Fibroblast of skin of back (primary cell): ENCODE results near the gene MFAP2. TPM values are rescaled to one million over a fixed set of nuclear protein-coding genes. Genes with fewer than 3 reads are reported as not detected.
A peak's percentile ranks its signal among the peaks of the same experiment; 100 is the strongest.

Experiments used
- DNase-seq: peaks from one replicate; pipeline ENCODE4 v3.0.0-alpha.2; 2013
- polyA plus RNA-seq, 2 experiments: library from polyadenylated mRNA; unstranded; fragments of 120-200 nt; gene quantifications; one replicate each; pipeline ENCODE4 v1.2.1, GENCODE V29; 2013; ENCODE audit not compliant: insufficient read length in 2 of 2

Gene MFAP2, protein sequence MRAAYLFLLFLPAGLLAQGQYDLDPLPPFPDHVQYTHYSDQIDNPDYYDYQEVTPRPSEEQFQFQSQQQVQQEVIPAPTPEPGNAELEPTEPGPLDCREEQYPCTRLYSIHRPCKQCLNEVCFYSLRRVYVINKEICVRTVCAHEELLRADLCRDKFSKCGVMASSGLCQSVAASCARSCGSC
- 421 TPM for polyA plus RNA-seq (2013, experiment 1 of 2; ENCODE audit: insufficient read length)
- 459 TPM for polyA plus RNA-seq (2013, experiment 2 of 2; ENCODE audit: insufficient read length)

- peak; percentile 70 for DNase-seq
Measured at GRCh38 chr1:16980473-16981268, at the start of gene MFAP2. Gene MFAP2 (minus strand): TSS chr1:16980620. CDS start chr1:16978273, 2,347 bp downstream.

- no peak for DNase-seq
Measured at GRCh38 chr1:17030206-17030605, 49.8 kb upstream of the MFAP2 start.

DNA sequence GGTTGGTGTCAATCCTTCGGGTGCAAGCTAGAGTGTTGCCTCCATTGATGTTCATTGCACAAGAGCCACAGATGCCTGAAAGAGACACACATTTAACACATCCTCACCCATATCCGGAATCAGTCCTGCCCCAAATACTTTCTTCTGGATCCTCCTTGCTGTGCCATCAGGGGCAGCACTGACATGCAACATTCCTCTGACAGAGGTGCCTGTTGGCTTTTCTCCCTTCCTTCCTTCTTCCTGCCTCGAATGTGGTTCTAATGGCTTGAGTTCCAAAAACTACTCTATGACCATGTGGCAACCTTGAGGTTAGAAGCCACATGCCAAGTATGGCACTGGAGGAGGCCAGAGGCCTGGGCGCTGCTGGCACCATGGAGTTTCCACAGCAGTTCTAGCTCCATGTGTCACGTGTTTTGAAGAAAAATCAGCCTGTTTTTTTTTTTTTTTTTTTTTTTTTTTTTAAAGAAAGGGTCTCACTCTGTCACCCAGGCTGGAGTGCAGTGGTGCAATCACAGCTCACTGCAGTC is 48.3 kb upstream of the MFAP2 start:
- DNase-seq: no peak

- DNase-seq: no peak
Measured at GRCh38 chr1:17027900-17028299, 47.5 kb upstream of the MFAP2 start.

- no peak for DNase-seq
Measured at GRCh38 chr1:17027403-17027802, 47.0 kb upstream of the MFAP2 start.

GRCh38 chr1:17024721-17025120 is 44.3 kb upstream of the MFAP2 start:
- DNase-seq: no peak

- DNase-seq: no peak
Measured at GRCh38 chr1:17023573-17023972, 43.2 kb upstream of the MFAP2 start.

DNA sequence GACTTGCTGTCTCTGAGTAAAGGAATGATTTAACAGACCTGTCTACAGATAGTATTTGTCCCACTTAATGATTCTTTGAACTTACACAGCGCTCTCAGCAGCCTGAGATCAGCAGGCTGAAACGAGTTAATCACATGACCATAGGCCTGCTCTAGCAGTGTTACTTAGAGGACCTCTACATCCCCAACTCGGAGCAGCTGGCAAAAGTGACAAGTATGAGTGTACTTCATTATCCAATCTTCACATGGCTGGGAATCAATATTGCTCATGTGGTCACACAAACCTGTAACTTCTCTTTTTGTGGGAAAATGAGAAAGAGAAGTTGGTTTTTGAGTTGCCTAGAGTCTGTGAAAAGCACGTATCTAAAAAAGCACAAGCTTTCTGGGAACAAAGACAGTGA is 42.7 kb upstream of the MFAP2 start:
- no peak for DNase-seq

- DNase-seq: no peak
Measured at GRCh38 chr1:17021896-17022295, 41.5 kb upstream of the MFAP2 start.

DNA sequence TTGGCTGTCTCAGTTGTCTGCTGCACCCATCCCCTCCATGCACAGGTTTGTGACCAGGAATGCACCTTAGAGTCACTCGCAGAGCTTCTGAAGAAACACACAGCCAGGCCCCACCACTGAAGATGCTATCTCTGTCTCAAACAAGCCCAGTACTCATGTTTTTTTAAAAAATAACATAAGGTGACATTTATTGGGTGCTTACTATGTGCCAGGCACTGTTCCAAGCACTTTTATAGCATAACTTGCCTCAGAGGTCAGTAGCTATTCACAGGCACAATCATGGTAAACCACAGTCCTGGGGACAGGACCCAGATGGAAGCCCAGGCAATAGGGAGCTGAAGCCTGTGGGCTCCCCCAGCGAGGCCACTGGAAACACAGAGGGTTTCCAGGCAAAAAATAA is 40.1 kb upstream of the MFAP2 start:
- no peak for DNase-seq

- no peak for DNase-seq
Measured at GRCh38 chr1:17018849-17019248, 38.4 kb upstream of the MFAP2 start.

GRCh38 chr1:17017435-17017834 is 37.0 kb upstream of the MFAP2 start:
- DNase-seq: no peak

GRCh38 chr1:17016317-17016661 is 35.9 kb upstream of the MFAP2 start:
- DNase-seq: peak; percentile 59

DNA sequence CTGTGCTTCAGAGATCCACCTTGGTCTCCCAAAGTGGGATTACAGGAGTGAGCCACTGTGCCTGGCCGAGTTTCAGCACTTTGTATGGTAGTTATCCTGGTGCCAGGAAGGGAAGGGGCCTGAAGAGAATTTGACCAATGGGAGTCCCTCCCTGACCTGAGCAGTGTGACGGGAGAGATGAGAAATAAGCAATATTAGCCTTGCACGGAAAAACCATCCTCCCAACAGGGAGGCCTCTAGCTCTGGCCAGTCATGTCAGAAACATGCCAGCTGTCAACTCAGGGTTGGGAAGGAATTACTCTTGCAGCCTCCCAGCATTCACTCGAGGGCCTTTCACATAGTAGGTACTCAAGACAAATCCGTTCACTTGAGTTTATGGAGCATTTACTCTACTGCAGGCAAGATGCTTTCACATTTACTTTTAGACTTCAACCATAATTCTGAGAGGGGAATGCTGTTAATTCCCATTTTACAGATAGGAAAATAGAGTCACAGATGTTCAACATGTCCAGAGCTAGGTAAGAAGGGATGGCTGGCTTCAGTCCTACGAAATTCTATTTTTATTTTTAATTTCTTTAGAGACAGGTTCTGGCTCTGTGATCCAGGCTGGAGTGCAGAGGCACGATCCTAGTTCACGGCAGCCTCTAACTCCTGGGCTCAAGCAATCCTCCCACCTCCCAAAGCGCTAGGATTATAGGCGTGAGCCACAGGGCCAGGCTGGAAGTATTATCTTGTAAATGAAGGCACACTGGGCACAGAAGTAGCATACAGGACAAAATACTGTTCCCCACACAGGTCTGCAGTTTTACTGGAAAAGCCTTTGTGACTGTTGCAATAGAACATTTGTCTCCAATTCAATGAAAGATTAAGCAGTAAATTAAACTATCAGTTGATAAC is 34.5 kb upstream of the MFAP2 start:
- DNase-seq: no peak

DNA sequence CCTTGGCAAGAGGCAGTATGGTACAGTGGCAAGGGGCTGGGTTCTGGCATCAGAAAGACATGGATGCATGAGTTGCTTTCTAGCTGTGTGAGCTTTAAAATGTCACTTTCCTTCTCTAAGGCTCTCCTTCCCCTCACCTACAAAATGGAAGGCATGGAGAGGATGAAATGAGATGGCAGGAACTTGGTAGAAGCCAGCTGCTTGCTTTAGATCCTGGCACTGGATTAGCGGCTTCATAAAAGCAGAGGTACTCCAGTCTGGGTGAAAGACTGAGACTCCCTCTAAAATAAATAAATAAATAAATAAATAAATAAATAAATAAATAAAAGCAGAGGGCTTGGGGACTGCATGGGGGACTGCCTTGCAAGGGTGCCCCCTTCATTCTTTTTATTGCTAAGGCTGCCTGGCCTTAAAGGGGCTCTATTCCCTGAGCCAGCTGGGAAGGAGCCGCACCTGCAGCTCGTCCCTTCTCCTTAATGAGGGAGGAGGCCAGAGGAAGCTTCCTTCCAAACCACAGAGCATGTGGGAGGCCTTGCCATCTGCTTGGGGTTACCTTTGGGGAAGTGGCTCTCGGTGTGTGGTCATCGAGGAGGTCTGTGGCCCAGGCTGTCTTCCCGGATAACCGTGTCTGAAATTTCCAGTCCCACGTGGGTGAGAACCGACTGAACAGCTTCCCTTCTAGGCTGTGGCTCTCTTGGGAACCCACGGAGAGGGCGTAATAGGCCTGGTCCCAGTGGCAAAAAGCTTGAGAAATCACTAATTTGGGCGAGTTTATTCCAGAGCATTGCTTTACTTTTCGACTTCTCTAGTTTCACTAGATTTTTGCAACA is 33.3 kb upstream of the MFAP2 start:
- DNase-seq: no peak

DNA sequence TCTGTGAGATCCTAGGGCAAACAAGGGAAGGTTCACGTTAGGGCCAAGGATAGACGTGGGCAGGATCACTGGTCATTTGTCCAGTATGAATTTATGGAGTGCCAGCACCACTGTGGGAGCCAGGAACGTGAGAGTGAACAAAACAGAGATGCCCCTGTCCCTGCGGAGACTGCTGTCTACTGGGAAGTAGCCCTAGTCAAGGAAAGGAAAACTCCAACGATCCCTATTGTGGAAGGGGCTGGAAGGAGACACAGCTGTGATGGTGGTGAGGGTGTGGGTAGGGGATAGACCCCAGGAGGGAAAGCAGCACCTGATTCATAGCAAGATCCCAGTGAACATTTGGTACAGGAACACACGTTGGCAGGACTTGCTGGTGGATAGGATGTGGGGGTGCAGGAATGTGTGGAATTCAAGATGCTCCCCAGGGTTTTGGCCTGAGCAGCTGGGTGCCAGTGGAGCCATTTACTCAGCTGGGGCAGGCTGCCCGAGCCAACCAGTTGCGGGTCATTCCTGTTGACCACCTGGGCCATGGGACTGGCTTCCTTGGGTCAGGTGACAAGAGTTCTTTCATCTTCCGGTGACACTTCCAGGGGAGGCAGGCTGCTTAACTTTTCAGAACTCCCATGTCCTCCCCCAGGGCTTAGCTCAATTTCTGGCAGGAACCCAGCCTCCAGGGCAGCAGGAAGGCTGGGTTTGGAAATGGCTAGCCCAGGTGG is 32.5 kb upstream of the MFAP2 start:
- peak; percentile 52 for DNase-seq

DNA sequence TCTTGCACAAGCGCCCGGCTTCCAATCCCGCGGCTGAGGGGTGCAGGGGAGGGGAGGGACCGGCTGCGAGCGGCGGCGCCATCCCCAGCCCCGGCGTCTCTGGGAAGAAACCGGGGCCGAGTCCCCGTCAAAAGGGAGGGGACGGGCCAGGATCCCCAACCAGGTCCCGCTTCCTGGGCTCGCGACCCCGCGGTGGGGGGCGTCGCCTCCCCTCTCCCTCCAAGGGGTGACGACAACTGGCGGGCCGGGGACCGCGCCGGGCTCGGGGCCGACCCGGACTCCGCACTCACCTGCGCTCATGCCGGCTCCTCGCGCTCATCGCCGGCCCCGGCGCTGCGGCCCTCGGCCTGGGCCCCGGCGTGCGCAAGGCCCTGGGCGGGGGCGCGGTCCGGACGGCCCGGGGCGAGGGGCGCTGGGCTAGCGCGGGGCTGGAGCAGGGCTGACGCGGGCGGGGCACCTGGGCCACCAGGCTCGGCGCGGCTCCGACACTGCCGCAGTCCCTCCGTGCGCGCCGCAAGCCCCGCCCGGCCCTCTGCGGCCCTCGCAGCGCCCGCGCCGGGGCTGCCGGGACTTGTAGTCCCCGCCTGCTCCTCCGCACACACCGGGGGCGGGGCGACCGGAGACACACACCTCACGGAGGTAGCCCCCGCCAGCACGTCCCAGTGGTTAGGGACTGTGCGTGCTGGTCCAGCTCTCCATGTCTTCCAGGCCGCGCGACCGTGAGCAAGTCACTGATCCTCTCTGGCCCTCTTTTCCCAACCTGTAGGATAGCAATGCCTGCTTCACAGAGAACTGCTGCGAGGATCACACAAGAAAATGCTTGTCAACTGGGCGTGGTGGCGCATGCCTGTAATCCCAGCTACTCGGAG is 31.3 kb upstream of the MFAP2 start, which contains the start of gene ATP13A2:
ATP13A2 (minus strand) TSS at position 490 of the 869 bp plus-strand sequence; CDS start at position 300, 190 bp downstream.
- DNase-seq: peak; percentile 74

DNA sequence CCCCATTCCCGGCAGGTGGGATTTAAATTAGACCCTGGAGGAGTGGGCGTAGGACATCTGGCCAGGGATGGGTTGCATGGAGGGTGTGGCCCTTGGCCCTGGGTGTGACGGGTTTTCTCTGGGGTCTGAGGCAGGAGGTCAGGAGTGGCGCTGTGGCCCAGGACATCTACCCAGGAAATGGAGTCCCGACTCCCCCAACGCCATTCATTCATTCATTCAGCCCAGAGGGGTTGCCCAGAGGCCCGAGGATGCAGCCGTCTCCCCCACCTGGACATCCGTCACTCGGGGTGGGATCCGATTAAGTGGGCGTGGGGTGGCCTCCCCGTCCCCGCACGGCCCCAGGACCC is 30.6 kb upstream of the MFAP2 start:
- no peak for DNase-seq

- no peak for DNase-seq
Measured at GRCh38 chr1:17009706-17010105, 29.3 kb upstream of the MFAP2 start.

- no peak for DNase-seq
Measured at GRCh38 chr1:17008208-17008855, 27.9 kb upstream of the MFAP2 start.
